IMR-90 (cell line): ENCODE measurements around the gene PIMREG. TPM values are rescaled to one million over a fixed set of nuclear protein-coding genes. Genes with fewer than 3 reads are reported as not detected.

Experiments used
- ATAC-seq: fragments of 200-7000 bp; cut with Tn5 transposase; 2 replicates; pipeline ENCODE4 v1.9.1; 2020; ENCODE audit warnings: low read depth, mild to moderate bottlenecking, moderate library complexity
- BruUV-seq: library from RNA; stranded (reverse); fragments of 400-500 nt; replicated peaks from 2 replicates; lab custom pipeline; 2021; lab: Mats Ljungman, UMichigan
- CTCF ChIA-PET: fragments of 300-600 bp; formaldehyde crosslinking; extraction: SDS; loops from one replicate; lab custom pipeline; 2021; ENCODE audit warnings: antibody characterized with exemption; lab: Yijun Ruan, JAX
- POLR2A ChIA-PET: fragments of 300-600 bp; sonication (Branson Sonifier 250); formaldehyde crosslinking; loops from one replicate; lab custom pipeline; 2022; ENCODE audit warnings: antibody characterized with exemption; ENCODE audit not compliant: unreplicated experiment; lab: Charles Lee
- DNase-seq: peaks from one replicate; pipeline ENCODE4 v3.0.0; 2013
- H2AFZ ChIP-seq: replicated peaks from 2 replicates; pipeline ENCODE3; 2013; ENCODE audit warnings: low read length, mild to moderate bottlenecking; ENCODE audit not compliant: poor library complexity
- H2AK5ac ChIP-seq: 2 replicates; pipeline ENCODE4 v1.6.1; 2013; ENCODE audit warnings: low read depth, low read length, inconsistent platforms
- H2AK9ac ChIP-seq: replicated peaks from 2 replicates; pipeline ENCODE3; 2013; ENCODE audit warnings: mild to moderate bottlenecking, low read depth, low read length, moderate library complexity; ENCODE audit not compliant: poor library complexity
- H2BK120ac ChIP-seq: 2 replicates; pipeline ENCODE4 v1.6.1; 2013; ENCODE audit warnings: low read depth, low read length, inconsistent platforms
- H2BK15ac ChIP-seq: 3 replicates; pipeline ENCODE4 v1.6.1; 2013; ENCODE audit warnings: low read depth, low read length, inconsistent platforms
- H2BK20ac ChIP-seq: 2 replicates; pipeline ENCODE4 v1.6.1; 2013; ENCODE audit warnings: low read depth, mild to moderate bottlenecking, inconsistent platforms, low read length, moderate library complexity
- H2BK5ac ChIP-seq: 2 replicates; pipeline ENCODE4 v1.6.1; 2013; ENCODE audit warnings: mild to moderate bottlenecking, low read depth, low read length, inconsistent platforms; ENCODE audit not compliant: poor library complexity, severe bottlenecking
- H3K14ac ChIP-seq: replicated peaks from 2 replicates; pipeline ENCODE4 v1.6.1; 2013; ENCODE audit warnings: low read depth, low read length, inconsistent platforms
- H3K18ac ChIP-seq: 2 replicates; pipeline ENCODE4 v1.6.1; 2013; ENCODE audit warnings: low read depth, low read length, control low read depth
- H3K23ac ChIP-seq: 2 replicates; pipeline ENCODE4 v1.6.1; 2013; ENCODE audit warnings: low read depth, low read length, inconsistent platforms
- H3K27ac ChIP-seq: 2 replicates; pipeline ENCODE4 v1.5.1; 2013; ENCODE audit warnings: mild to moderate bottlenecking, control low read depth, low read length; ENCODE audit not compliant: insufficient read depth
- H3K27me3 ChIP-seq: 2 replicates; pipeline ENCODE4 v1.6.1; 2013; ENCODE audit warnings: low read length; ENCODE audit not compliant: control insufficient read depth, insufficient read depth
- H3K36me3 ChIP-seq: 2 replicates; pipeline ENCODE4 v1.6.1; 2013; ENCODE audit warnings: low read length, mixed read lengths; ENCODE audit not compliant: control insufficient read depth, insufficient read depth
- H3K4ac ChIP-seq: 2 replicates; pipeline ENCODE4 v1.6.1; 2013; ENCODE audit warnings: low read depth, low read length, inconsistent platforms
- H3K4me1 ChIP-seq: 2 replicates; pipeline ENCODE4 v1.6.1; 2013; ENCODE audit warnings: low read length, mixed read lengths; ENCODE audit not compliant: control insufficient read depth, insufficient read depth
- H3K4me2 ChIP-seq: 2 replicates; pipeline ENCODE4 v1.6.1; 2013; ENCODE audit warnings: low read depth, mild to moderate bottlenecking, control low read depth, low read length, moderate library complexity
- H3K4me3 ChIP-seq: 2 replicates; pipeline ENCODE4 v1.5.1; 2013; ENCODE audit warnings: low read depth, mild to moderate bottlenecking, control low read depth, low read length, moderate library complexity; ENCODE audit not compliant: insufficient read depth
- H3K56ac ChIP-seq: 2 replicates; pipeline ENCODE4 v1.6.1; 2013; ENCODE audit warnings: low read length, inconsistent platforms; ENCODE audit not compliant: insufficient read depth; ENCODE audit errors: extremely low read depth
- H3K79me1 ChIP-seq, 2 experiments: 2 replicates each; pipeline ENCODE4 v1.6.1; 2013; ENCODE audit warnings: low read length in 2 of 2, inconsistent platforms in 1 of 2, low read depth in 1 of 2
- H3K9ac ChIP-seq: 2 replicates; pipeline ENCODE4 v1.6.1; 2013; ENCODE audit warnings: low read depth, low read length, control low read depth
- H3K9me1 ChIP-seq: 2 replicates; pipeline ENCODE4 v1.6.1; 2013; ENCODE audit warnings: low read length, inconsistent platforms; ENCODE audit not compliant: insufficient read depth
- H3K9me3 ChIP-seq: 2 replicates; pipeline ENCODE4 v1.6.1; 2013; ENCODE audit warnings: low read length; ENCODE audit not compliant: control insufficient read depth, insufficient read depth
- H4K20me1 ChIP-seq: 2 replicates; pipeline ENCODE4 v1.6.1; 2013; ENCODE audit warnings: low read length, inconsistent platforms; ENCODE audit not compliant: insufficient read depth
- H4K5ac ChIP-seq: 2 replicates; pipeline ENCODE4 v1.6.1; 2013; ENCODE audit warnings: mild to moderate bottlenecking, low read depth, low read length, control low read depth
- H4K8ac ChIP-seq, 2 experiments: 2 replicates each; pipeline ENCODE4 v1.6.1; 2013; ENCODE audit warnings: low read depth in 2 of 2, low read length in 2 of 2, control low read depth in 1 of 2, inconsistent platforms in 1 of 2
- H4K91ac ChIP-seq: 2 replicates; pipeline ENCODE4 v1.6.1; 2013; ENCODE audit warnings: low read depth, low read length, inconsistent platforms; ENCODE audit not compliant: insufficient read depth
- BHLHE40 ChIP-seq: fragments of 150-350 bp; IDR thresholded peaks from 2 replicates; pipeline ENCODE4 v1.6.1; 2016; ENCODE audit warnings: mild to moderate bottlenecking, low read depth, low read length
- FOS ChIP-seq: fragments of 150-350 bp; IDR thresholded peaks from 2 replicates; pipeline ENCODE4 v1.6.1; 2016; ENCODE audit warnings: low read depth, low read length
- MXI1 ChIP-seq: IDR thresholded peaks from 2 replicates; pipeline ENCODE4 v1.6.1; 2012; ENCODE audit warnings: low read depth, mild to moderate bottlenecking, low read length, moderate library complexity, borderline replicate concordance
- WGBS, 2 experiments: methylation state at CpG; one replicate each; pipeline versions ENCODE4 v1.1.5 to v1.1.7; 2013; ENCODE audit warnings: missing lambda C conversion rate in 2 of 2; ENCODE audit not compliant: insufficient read length in 1 of 2; ENCODE audit errors: extremely low coverage in 2 of 2; 5-methylcytosine and 5-hydroxymethylcytosine counted together
- dilution Hi-C: fragments of 300-500 bp; cut with HindIII; formaldehyde crosslinking; loops from one replicate; pipeline ENCODE4 v1.14.3; 2018; ENCODE audit warnings: low sequenced_read_pairs; ENCODE audit not compliant: unreplicated experiment
- in situ Hi-C: fragments of 300-500 bp; cut with MboI; formaldehyde crosslinking; loops from 3 replicates; pipeline ENCODE4 v1.14.3; 2019; ENCODE audit warnings: low sequenced_read_pairs, inconsistent platforms, mixed read lengths
- intact Hi-C: fragments of 100-400 bp; cut with micrococcal nuclease; formaldehyde crosslinking; loops from 2 replicates; pipeline ENCODE4 v1.10.0; 2022
- polyA plus RNA-seq, 3 experiments: library from polyadenylated mRNA; depleted of rRNA; stranded (reverse); fragments of >200 nt; gene quantifications; 2 replicates each; pipeline ENCODE4 v1.2.3, GENCODE V29; 2012; ENCODE audit warnings: low replicate concordance in 1 of 3
- total RNA-seq: library from RNA; depleted of rRNA; stranded (reverse); fragments of >200 nt; gene quantifications from 2 replicates; pipeline ENCODE4 v1.2.3, GENCODE V29; 2012
- TF ChIP-seq, protein P1 (sequence below): fragments of 150-350 bp; IDR thresholded peaks from 2 replicates; pipeline ENCODE4 v1.6.1; 2016; ENCODE audit warnings: low read depth, mild to moderate bottlenecking, low read length, moderate library complexity, borderline replicate concordance

The PIMREG gene
- total and polyA plus RNA-seq, 2 of the 4 experiments (the other 2 are of a cell fraction): 21.5 to 25.9 TPM

DNA sequence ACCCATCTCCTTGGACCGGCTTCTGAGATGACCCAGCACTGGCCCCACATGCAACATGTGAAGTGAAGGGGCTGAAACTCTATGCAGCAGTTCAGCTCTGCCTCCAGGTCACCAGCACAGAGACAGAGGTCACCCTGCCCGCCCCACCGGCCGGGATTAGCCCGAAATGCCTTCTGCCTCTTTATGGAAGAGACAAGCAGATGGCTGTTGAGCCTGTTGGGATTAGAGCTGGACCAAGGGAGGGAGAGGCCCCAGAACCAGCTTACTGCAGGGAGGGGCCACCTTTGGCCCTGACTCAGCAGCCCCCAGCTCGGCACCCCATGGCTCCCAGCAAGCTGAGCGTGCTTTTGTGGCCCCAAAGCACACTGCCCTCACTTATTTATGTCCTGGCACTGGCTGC lies 15.0 kb upstream of the PIMREG start:
- no peak overlapping the region for H2BK15ac ChIP-seq
- no peak for TF ChIP-seq FOS
- TF ChIP-seq MXI1: no peak
- TF ChIP-seq, protein P1, sequence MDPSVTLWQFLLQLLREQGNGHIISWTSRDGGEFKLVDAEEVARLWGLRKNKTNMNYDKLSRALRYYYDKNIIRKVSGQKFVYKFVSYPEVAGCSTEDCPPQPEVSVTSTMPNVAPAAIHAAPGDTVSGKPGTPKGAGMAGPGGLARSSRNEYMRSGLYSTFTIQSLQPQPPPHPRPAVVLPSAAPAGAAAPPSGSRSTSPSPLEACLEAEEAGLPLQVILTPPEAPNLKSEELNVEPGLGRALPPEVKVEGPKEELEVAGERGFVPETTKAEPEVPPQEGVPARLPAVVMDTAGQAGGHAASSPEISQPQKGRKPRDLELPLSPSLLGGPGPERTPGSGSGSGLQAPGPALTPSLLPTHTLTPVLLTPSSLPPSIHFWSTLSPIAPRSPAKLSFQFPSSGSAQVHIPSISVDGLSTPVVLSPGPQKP: no peak
- TF ChIP-seq BHLHE40: no peak
- dilution Hi-C loops (no loop called here), intact Hi-C loops (no loop called here), in situ Hi-C loops (loop anchor here (25.0 kb wide), 1 partner anchor 1192 kb away; the partner anchor contains the start of gene SCIMP)
- no peak overlapping the region for H3K27ac ChIP-seq
- no peaks in the 10 kb centered on the region for H3K4me1 ChIP-seq
- H3K14ac ChIP-seq: no peak overlapping the region
- H2AK9ac ChIP-seq: no peak overlapping the region
- ATAC-seq (no peak), DNase-seq (no peak)
- no peak overlapping the region for H4K5ac ChIP-seq
- H3K23ac ChIP-seq: no peak overlapping the region
- H3K9ac ChIP-seq: no peak overlapping the region
- peaks cover 3% of the 10 kb centered on the region for H3K9me3 ChIP-seq
- H3K9me1 ChIP-seq: no peaks in the 10 kb centered on the region
- H4K20me1 ChIP-seq: no peaks in the 10 kb centered on the region
- H2AFZ ChIP-seq: no peak overlapping the region
- H3K56ac ChIP-seq: no peak overlapping the region
- H3K36me3 ChIP-seq: no peaks in the 10 kb centered on the region
- no peaks in the 10 kb centered on the region for H3K79me1 ChIP-seq
- ChIA-PET POLR2A (no interaction called here), CTCF (no interaction called here)
- no peak overlapping the region for H4K8ac ChIP-seq
- no peak overlapping the region for H2BK5ac ChIP-seq
- WGBS, 2 experiments: 74% methylated on average over 4 of the region's 7 CpGs; no CpG with 5 or more reads in 1 of the 2 experiments
- no peak overlapping the region for H2BK120ac ChIP-seq
- H4K91ac ChIP-seq: no peak overlapping the region
- no peaks in the 10 kb centered on the region; the same call in 1 of the 2 replicates for H3K27me3 ChIP-seq
- no peak overlapping the region for H3K4me3 ChIP-seq
- no TSS peak for BruUV-seq
- H2BK20ac ChIP-seq: no peak overlapping the region
- no peak overlapping the region for H2AK5ac ChIP-seq
- no peak overlapping the region for H3K18ac ChIP-seq
- no peak overlapping the region for H3K4ac ChIP-seq
- H3K4me2 ChIP-seq: no peak overlapping the region
